ENCODE results near the gene GSK3B.

Gene GSK3B

DNA sequence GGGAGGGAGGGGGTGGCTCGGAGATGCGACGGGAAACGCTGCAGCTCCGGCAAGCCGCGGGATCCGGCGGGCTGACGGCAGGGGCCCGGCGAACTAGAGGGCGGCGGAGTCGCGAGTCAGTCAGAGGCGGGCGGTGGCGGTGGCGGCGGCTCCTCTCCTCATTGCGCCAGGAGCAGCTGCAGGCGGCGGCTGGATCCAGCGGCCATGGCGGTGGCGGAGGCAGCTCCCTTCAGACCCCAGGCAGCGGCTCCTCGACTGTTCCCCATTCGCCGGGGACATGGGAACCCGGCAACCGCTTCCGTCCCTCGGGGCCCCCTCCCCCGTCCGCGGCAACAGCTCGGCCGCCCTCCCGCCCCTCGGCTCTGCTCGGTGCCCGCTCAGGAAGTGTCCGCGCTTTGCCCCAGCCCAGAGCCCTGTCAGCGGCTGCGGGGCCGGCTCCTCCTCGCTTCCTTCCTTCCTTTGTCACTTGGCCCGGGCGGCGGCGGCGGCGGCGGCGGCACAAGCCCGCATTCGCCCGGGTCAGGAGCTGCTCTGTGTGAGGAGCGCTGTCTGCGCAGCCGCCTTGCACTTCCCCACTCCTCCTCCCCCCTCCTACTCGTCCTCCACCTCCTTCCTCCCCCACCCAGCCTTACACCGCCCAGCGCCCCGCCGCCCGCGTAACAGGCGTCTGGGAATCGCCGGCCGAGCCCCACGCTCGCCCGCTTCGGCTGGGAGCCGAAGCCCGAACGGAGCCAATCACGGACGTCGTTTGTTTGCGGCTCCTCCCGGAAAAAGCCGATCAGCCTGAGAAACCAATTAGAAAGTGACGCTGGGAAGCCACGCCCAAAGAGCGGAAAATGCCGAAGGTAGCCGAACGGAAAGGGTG is at the start of gene GSK3B:
Gene GSK3B (minus strand): TSS at position 537 of the 865 bp plus-strand sequence. CDS start 1,013 bp downstream, outside the sequence.
- peak; percentile 96 to 97 for DNase-seq (ENCODE audit: low read depth in 2 of 2)

DNA sequence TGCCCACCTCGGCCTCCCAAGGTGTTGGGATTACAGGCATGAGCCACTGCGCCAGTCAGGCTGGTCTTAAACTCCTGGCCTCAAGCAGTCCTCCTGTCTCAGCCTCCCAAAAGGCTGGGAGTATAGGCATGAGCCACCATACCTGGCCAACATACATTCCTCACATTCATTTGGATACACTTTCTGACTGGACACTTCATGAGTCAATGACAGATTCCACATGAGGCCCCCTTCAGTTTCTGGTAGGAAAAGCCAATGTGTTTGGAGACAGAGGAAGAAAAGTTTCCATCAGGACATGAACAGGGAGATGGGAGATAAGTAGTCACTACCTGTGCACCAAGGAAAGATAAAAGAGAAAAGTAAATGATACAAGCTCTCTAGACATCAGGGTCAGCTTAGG is 49.4 kb upstream of the GSK3B start:
- DNase-seq (ENCODE audit: low read depth in 2 of 2), result no peak

DNA sequence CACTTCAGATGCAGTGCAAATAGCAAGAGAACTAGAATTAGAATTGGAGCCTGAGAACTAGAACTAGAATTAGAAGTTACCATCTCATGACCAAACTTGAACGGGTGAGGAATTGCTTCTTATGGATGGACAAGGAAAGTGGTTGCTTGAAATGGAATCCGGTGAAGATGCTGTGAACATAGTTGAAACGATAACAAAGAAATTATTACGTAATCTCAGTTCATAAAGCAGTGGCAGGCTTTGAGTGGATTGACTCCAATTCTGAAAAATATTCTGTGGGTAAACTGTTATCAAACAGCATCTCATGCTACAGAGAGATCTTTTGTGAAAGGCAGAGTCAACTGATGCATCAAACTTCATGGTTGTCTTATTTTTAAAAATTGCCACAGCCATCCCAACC is 48.0 kb upstream of the GSK3B start:
- DNase-seq (ENCODE audit: low read depth in 2 of 2), result no peak

DNA sequence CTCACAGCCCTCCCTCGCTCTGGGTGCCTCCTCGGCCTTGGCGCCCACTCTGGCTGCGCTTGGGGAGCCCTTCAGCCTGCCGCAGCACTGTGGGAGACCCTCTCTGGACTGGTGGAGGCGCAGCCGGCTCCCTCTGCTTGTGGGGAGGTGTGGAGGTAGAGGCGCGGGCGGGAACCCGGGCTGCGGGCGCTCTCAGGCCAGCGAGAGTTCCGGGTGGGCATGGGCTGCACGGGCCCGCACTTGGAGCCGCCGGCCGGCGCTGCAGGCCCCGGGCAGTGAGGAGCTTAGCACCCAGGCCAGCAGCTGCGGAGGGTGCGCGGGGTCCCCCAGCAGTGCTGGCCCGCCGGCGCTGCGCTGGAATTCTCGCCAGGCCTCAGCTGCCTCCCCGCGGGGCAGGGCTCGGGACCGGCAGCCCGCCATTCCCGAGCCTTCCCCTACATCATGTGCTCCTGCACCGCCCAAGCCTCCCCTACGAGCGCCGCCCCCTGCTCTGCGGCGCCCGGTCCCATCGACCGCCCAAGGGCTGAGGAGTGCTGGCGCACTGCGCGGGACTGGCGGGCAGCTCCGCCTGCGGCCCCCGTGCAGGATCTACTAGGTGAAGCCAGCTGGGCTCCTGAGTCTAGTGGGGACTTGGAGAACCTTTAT is 46.0 kb upstream of the GSK3B start:
- no peak for DNase-seq (ENCODE audit: low read depth in 2 of 2)

DNA sequence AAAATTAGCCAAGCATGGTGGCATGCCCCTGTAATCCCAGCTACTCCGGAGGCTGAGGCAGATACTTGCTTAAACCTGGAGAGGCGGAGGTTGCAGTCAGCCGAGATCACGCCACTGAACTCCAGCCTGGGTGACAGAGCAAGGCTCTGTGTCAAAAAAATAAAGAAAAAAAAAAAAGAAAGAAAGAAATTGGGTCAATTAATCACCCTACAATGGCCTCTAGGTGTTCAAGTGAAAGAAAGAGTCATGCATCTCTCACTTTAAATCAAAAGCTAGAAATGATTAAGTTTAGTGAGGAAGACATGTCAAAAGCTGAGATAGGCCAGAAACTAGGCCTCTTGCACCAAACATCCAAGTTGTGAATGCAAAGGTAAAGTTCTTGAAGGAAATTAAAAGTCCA is 44.9 kb upstream of the GSK3B start:
- no peak for DNase-seq (ENCODE audit: low read depth in 2 of 2)

DNA sequence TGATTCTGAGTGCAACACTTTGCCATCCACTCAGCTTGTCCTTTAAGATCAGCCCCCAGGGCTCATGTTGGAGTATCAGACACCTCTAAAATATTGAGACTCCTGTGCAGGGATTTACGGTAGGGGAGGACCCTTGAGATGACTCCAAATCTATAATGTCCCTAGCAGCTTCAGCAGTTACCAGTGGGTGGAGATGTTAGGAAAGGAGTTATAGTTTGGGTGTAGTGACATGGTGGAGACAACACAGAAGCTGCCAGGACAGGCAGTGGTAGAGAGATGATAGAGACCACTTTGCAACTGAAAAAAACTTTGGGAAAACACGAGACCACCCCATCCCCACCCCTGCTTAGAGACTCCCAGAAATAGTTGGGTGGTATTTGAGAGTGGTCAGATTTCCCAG is 43.3 kb upstream of the GSK3B start:
- no peak for DNase-seq (ENCODE audit: low read depth in 2 of 2)

DNA sequence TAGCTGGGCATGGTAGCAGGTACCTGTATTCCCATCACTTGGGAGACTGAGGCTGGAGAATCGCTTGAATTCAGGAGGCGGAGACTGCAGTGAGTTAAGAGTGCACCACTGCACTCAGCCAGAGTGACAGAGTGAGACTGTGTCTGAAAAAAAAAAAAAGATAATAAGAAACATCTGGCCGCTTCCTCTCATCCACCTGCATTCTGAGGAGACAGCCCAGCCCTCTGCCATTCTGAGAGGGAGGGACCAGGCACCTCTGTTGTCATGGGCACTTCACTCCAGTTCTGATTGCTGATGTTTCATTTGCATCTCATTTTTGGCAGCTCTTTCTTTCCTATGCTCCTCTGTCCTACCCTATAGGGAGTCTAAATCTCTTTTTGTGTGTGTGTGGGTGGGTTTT is 36.4 kb upstream of the GSK3B start:
- no peak for DNase-seq (ENCODE audit: low read depth in 2 of 2)

GRCh38 chr3:120129718-120130513 is 35.7 kb upstream of the GSK3B start:
- no peak for DNase-seq (ENCODE audit: low read depth in 2 of 2)

DNA sequence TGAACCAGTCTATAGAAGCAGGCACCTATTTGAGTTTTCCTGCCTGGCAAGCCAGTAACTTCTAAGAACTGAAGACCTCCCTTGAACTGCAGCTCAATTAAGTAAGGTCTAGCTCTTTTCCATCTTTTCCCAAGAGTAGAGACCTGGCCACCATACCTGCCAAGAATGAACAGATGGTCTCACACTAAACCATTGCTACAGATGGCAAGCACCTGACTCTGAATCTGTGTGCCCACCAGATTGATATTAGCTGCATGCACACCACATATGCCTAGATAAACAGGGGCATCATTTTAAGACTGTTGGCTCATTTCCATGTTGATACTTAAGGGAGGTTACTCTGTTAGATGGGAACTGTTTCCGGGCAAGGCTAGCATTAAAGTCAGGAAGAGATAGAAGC is 34.8 kb upstream of the GSK3B start:
- no peak for DNase-seq (ENCODE audit: low read depth in 2 of 2)

DNA sequence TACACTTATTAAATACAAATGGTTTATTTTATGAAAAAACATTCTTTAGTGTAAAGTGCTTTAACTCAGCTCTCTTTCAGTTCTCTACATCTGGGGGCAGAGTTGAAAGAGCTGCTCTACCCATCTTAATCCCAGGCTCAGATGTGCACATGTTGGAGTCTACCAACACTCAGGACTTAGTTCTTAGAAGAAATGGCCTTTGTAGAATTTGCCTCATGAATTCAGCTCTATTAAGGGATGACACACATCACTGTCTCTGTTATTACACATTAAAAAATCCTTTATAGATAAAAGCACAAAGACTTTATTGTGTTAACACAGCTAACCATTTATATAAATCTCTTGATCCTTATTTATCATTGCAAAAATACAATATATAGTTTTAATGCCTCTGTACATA is 31.7 kb upstream of the GSK3B start:
- no peak for DNase-seq (ENCODE audit: low read depth in 2 of 2)

- DNase-seq (ENCODE audit: low read depth in 2 of 2), result no peak
Observed at GRCh38 chr3:120119846-120120510, 25.7 kb upstream of the GSK3B start.

DNA sequence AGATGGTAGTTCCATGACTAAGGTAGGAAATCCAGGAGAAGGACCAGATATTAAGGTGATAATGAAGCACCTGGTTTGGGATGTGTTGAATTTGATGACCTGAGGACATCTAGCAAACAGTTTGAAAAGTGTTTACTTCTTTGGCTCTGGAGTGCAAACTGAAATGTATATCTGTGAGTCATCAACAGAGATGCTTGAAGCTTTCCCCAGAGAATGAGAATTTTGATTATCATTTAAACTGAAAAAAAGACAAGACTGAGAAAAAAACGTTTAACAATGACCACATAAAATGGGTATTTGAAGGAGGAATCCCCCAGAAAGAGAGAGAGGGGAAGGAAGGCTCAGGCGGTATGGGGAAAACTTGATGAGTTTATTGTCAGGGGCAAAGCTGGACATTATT is 20.7 kb upstream of the GSK3B start:
- DNase-seq (ENCODE audit: low read depth in 2 of 2), result no peak

- no peak for DNase-seq (ENCODE audit: low read depth in 2 of 2)
Observed at GRCh38 chr3:120114376-120114775, 20.1 kb upstream of the GSK3B start.

- DNase-seq (ENCODE audit: low read depth in 2 of 2), result no peak
Observed at GRCh38 chr3:120113128-120114116, 19.2 kb upstream of the GSK3B start.

DNA sequence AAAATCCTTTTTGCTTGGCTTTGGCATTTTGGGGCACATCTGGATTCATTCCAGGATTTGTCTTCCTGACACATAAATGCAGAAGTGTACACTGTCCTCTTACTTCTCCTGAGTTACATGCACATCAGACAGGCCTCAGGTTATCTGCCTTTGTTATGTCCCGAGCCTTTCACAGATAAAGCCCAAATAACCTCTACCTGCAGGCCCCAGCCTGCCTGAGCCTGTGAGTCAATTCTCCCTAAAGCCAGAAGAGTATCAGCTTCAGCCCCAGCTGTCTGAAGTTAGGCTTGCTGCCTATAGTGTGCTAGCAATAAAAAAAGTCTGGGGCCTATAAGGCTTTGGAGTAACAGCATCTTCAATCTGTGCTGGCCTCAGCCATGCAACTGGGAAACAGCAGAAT is 17.7 kb upstream of the GSK3B start:
- DNase-seq (ENCODE audit: low read depth in 2 of 2), result no peak

GRCh38 chr3:120103276-120103675 is 9.0 kb upstream of the GSK3B start:
- DNase-seq (ENCODE audit: low read depth in 2 of 2), result no peak

DNA sequence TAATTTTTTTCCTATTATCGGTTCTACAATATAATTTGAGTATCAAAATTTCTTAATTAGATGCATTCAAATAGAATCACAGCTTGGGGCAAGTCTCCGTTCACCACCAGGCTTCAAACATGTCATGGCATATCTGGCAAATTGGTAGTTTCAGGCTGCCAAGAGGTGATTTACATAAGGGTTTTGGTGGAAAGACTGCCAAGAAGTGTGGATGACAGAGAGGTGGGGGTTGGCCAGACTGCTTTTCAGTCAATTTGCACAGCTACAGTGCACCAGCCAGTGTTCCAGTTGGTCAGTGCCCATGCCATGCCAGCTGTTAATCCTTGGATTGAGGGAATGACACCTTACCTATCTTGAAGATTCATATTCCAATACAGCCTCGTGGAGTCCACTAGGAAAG is 8.4 kb upstream of the GSK3B start:
- DNase-seq (ENCODE audit: low read depth in 2 of 2), result no peak

- DNase-seq (ENCODE audit: low read depth in 2 of 2), result no peak
Observed at GRCh38 chr3:120102232-120102631, 8.0 kb upstream of the GSK3B start.

GRCh38 chr3:120101624-120102023 is 7.4 kb upstream of the GSK3B start:
- DNase-seq (ENCODE audit: low read depth in 2 of 2), result no peak

- no peak for DNase-seq (ENCODE audit: low read depth in 2 of 2)
Observed at GRCh38 chr3:120100711-120101110, 6.5 kb upstream of the GSK3B start.

- DNase-seq (ENCODE audit: low read depth in 2 of 2), result no peak
Observed at GRCh38 chr3:120098710-120099109, 4.5 kb upstream of the GSK3B start.
